Measurements from ENCODE around the gene NUAK1. TPM values are rescaled to one million over a fixed set of nuclear protein-coding genes. Genes with fewer than 3 reads are reported as not detected.
"Not testable (repeated sequence)": the region's sequence is repeated elsewhere in the genome, so short reads cannot be mapped to it uniquely, and the experiment has no call there.

The NUAK1 gene
- total and polyA plus RNA-seq, 3 experiments from 2014 or later, result 0.16 TPM; not detected in 2

GRCh38 chr12:106016601-106017278, 122.0 kb downstream of the NUAK1 start:
- DNase-seq; H3K36me3 Mint-ChIP-seq; H3K27me3 ChIP-seq (ENCODE audit: insufficient read depth, low read length, poor library complexity, severe bottlenecking); CTCF ChIA-PET; POLR2A ChIA-PET; H3K4me1 Mint-ChIP-seq; H3K4me1 ChIP-seq (ENCODE audit: insufficient read depth, low read length); H3K9me3 ChIP-seq (ENCODE audit: low read length); H3K4me3 Mint-ChIP-seq; H3K27ac Mint-ChIP-seq; H3K27ac ChIP-seq (ENCODE audit: low read depth, low read length); H3K36me3 ChIP-seq (ENCODE audit: insufficient read depth, low read length); H3K4me3 ChIP-seq (ENCODE audit: low read length): not testable (repeated sequence)
- H3K27me3 Mint-ChIP-seq, result peaks cover 8 to 13% of the 10 kb centered on the region in 2 donors
- peaks cover 3 to 12% (median 10%) of the 10 kb centered on the region in 5 donors for H3K9me3 Mint-ChIP-seq

GRCh38 chr12:106015646-106016045, 123.1 kb downstream of the NUAK1 start:
- Histone ChIP-seq H3K9me3 (ENCODE audit: low read length) (no peaks in the 10 kb centered on the region), H3K36me3 (ENCODE audit: insufficient read depth, low read length) (no peaks in the 10 kb centered on the region), H3K27me3 (ENCODE audit: insufficient read depth, low read length, poor library complexity, severe bottlenecking) (no peaks in the 10 kb centered on the region), H3K27ac (ENCODE audit: low read depth, low read length) (no peak overlapping the region), H3K4me3 (ENCODE audit: low read length) (no peak overlapping the region), H3K4me1 (ENCODE audit: insufficient read depth, low read length) (no peaks in the 10 kb centered on the region)
- ChIA-PET CTCF (no interaction called here), POLR2A (no interaction called here)
- Mint-ChIP-seq H3K4me3 (no peak overlapping the region), H3K27me3 (peaks cover 10 to 13% of the 10 kb centered on the region in 2 donors), H3K4me1 (no peaks in the 10 kb centered on the region), H3K9me3 (peaks cover 3 to 12% (median 10%) of the 10 kb centered on the region in 5 donors), H3K27ac (no peak overlapping the region), H3K36me3 (no peaks in the 10 kb centered on the region)
- no peak for DNase-seq

- Mint-ChIP-seq H3K4me3 (no peak overlapping the region), H3K36me3 (no peaks in the 10 kb centered on the region), H3K9me3 (peaks cover 0 to 9% (median 5%) of the 10 kb centered on the region in 5 donors), H3K27ac (no peak overlapping the region), H3K27me3 (peaks cover 8% of the 10 kb centered on the region in 2 donors), H3K4me1 (no peaks in the 10 kb centered on the region)
- Histone ChIP-seq H3K4me1 (ENCODE audit: insufficient read depth, low read length) (no peaks in the 10 kb centered on the region), H3K27me3 (ENCODE audit: insufficient read depth, low read length, poor library complexity, severe bottlenecking) (no peaks in the 10 kb centered on the region), H3K9me3 (ENCODE audit: low read length) (no peaks in the 10 kb centered on the region), H3K4me3 (ENCODE audit: low read length) (no peak overlapping the region), H3K27ac (ENCODE audit: low read depth, low read length) (no peak overlapping the region), H3K36me3 (ENCODE audit: insufficient read depth, low read length) (no peaks in the 10 kb centered on the region)
- CTCF ChIA-PET, result no interaction called here
- no peak for DNase-seq
- POLR2A ChIA-PET, result no interaction called here
These were observed 124.8 kb downstream of the NUAK1 start for GRCh38 chr12:106013941-106014340.

Other genes with a start within 250 kb of the NUAK1 start
- 10 to 100 TPM; 10.1 to 11.3 TPM for gene CKAP4, start 109.1 kb upstream of the NUAK1 start, total RNA-seq
- gene CKAP4, start 109.1 kb upstream of the NUAK1 start, polyA plus RNA-seq, result 7.6 TPM
- 10 to 100 TPM; 11.8 to 13.0 TPM for gene TCP11L2, start 163.8 kb upstream of the NUAK1 start, total RNA-seq
- 19.3 TPM for gene TCP11L2, start 163.8 kb upstream of the NUAK1 start, polyA plus RNA-seq
- 10 to 100 TPM; 13.4 to 14.6 TPM for gene POLR3B, start 218.8 kb upstream of the NUAK1 start, total RNA-seq
- gene POLR3B, start 218.8 kb upstream of the NUAK1 start, polyA plus RNA-seq, result 5.3 TPM